GM12878 (cell line): ENCODE measurements around the gene CEP135. TPM values are rescaled to one million over a fixed set of nuclear protein-coding genes. Genes with fewer than 3 reads are reported as not detected.

Experiments
- ATAC-seq: fragments of 200-7000 bp; cut with Tn5 transposase; 3 replicates; pipeline ENCODE4 v1.9.1; 2020; ENCODE audit warnings: mild to moderate bottlenecking, moderate library complexity
- BruUV-seq: library from RNA; stranded (reverse); fragments of 400-500 nt; replicated peaks from 2 replicates; lab custom pipeline; 2021; lab: Mats Ljungman, UMichigan
- CTCF ChIA-PET: fragments of 300-600 bp; sonication (Branson Sonifier 250); formaldehyde crosslinking; extraction: SDS; loops from one replicate; lab custom pipeline; 2021; ENCODE audit warnings: inconsistent platforms; lab: Yijun Ruan, JAX
- POLR2A ChIA-PET: fragments of 350-600 bp; formaldehyde crosslinking; extraction: SDS; loops from one replicate; lab custom pipeline; 2021; ENCODE audit warnings: inconsistent platforms; lab: Charles Lee
- RAD21 ChIA-PET: fragments of 300-600 bp; sonication (Branson Sonifier 250); formaldehyde crosslinking; loops from one replicate; lab custom pipeline; 2023; ENCODE audit warnings: antibody characterized with exemption; ENCODE audit not compliant: unreplicated experiment; lab: Charles Lee
- SMC1A ChIA-PET: fragments of 300-600 bp; sonication (Branson Sonifier 250); formaldehyde crosslinking; loops from one replicate; lab custom pipeline; 2023; ENCODE audit not compliant: unreplicated experiment, uncharacterized antibody; lab: Charles Lee
- DNase-seq: peaks from one replicate; pipeline ENCODE4 v3.0.0-alpha.2; 2011; ENCODE audit warnings: low read depth, low spot score
- FAIRE-seq: peaks from 3 replicates; lab custom pipeline; 2011; peaks lifted over from hg19 to GRCh38; lab: Jason Lieb, UNC
- H2AFZ ChIP-seq: 2 replicates; pipeline ENCODE4 v1.6.0; 2011; ENCODE audit warnings: low read depth, low read length, control low read depth; ENCODE audit not compliant: control insufficient read depth
- H3K27ac ChIP-seq: 2 replicates; pipeline ENCODE4 v1.5.1; 2011; ENCODE audit warnings: control low read depth; ENCODE audit not compliant: control insufficient read depth, insufficient read depth
- H3K27me3 ChIP-seq, 2 experiments: replicated peaks in 1 of 2; 2 replicates each; pipeline versions ENCODE4 v1.6.0 to v1.6.1; 2011; ENCODE audit warnings: low read length in 1 of 2; ENCODE audit not compliant: control insufficient read depth in 2 of 2, insufficient read depth in 2 of 2
- H3K36me3 ChIP-seq, 2 experiments: 2 replicates each; pipeline ENCODE4 v1.5.1; 2011; ENCODE audit warnings: low read length in 1 of 2; ENCODE audit not compliant: control insufficient read depth in 2 of 2, insufficient read depth in 2 of 2
- H3K4me1 ChIP-seq: 2 replicates; pipeline ENCODE4 v1.6.1; 2011; ENCODE audit warnings: mild to moderate bottlenecking, low read length, moderate library complexity, mixed read lengths; ENCODE audit not compliant: control insufficient read depth, insufficient read depth
- H3K4me2 ChIP-seq: 2 replicates; pipeline ENCODE4 v1.6.0; 2011; ENCODE audit warnings: control low read depth; ENCODE audit not compliant: control insufficient read depth, insufficient read depth
- H3K4me3 ChIP-seq: fragments of 200-600 bp; sonication (generic); 2 replicates; pipeline ENCODE4 v1.5.1; 2016
- H3K79me2 ChIP-seq: 2 replicates; pipeline ENCODE4 v1.6.0; 2011; ENCODE audit warnings: low read length; ENCODE audit not compliant: control insufficient read depth, insufficient read depth
- H3K9ac ChIP-seq: 2 replicates; pipeline ENCODE4 v1.8.0; 2011; ENCODE audit warnings: low read length, control low read depth, mixed read lengths; ENCODE audit not compliant: control insufficient read depth, insufficient read depth
- H3K9me3 ChIP-seq: replicated peaks from 3 replicates; pipeline ENCODE4 v1.5.1; 2011; ENCODE audit warnings: mild to moderate bottlenecking, low read length; ENCODE audit not compliant: control insufficient read depth, insufficient read depth
- H4K20me1 ChIP-seq: 2 replicates; pipeline ENCODE4 v1.6.0; 2011; ENCODE audit not compliant: control insufficient read depth, insufficient read depth
- ATF7 ChIP-seq: fragments of 450-650 bp; IDR thresholded peaks from 2 replicates; pipeline ENCODE4 v1.6.1; 2016; ENCODE audit warnings: low read depth, mild to moderate bottlenecking
- BCL3 ChIP-seq: IDR thresholded peaks from 2 replicates; pipeline ENCODE4 v1.6.1; 2011; ENCODE audit warnings: borderline replicate concordance, low read depth, mild to moderate bottlenecking, moderate library complexity, low read length; ENCODE audit not compliant: insufficient read depth, poor library complexity, severe bottlenecking
- FOS ChIP-seq: IDR thresholded peaks from 3 replicates; pipeline ENCODE4 v1.6.1; 2011; ENCODE audit warnings: borderline replicate concordance; ENCODE audit not compliant: insufficient read length; ENCODE audit errors: extremely low read depth
- GABPA ChIP-seq: IDR thresholded peaks from 2 replicates; pipeline ENCODE4 v1.6.1; 2014; ENCODE audit warnings: antibody characterized with exemption, low read depth, mild to moderate bottlenecking, inconsistent platforms
- GATAD2B ChIP-seq: fragments of 450-650 bp; conservative IDR thresholded peaks from 2 replicates; pipeline ENCODE4 v1.6.1; 2017; ENCODE audit warnings: low read depth, mild to moderate bottlenecking, moderate library complexity
- KDM1A ChIP-seq: fragments of 200-600 bp; sonication (generic); IDR thresholded peaks from 2 replicates; pipeline ENCODE4 v1.6.1; 2016; ENCODE audit warnings: borderline replicate concordance
- LARP7 ChIP-seq: fragments of 450-650 bp; IDR thresholded peaks from 2 replicates; pipeline ENCODE4 v1.6.1; 2017; ENCODE audit warnings: mild to moderate bottlenecking
- MYC ChIP-seq: IDR thresholded peaks from 2 replicates; pipeline ENCODE4 v1.6.1; 2011; ENCODE audit warnings: mild to moderate bottlenecking, low read length, moderate library complexity, inconsistent platforms; ENCODE audit not compliant: insufficient read depth, insufficient replicate concordance, insufficient read length, severe bottlenecking
- NR2C2 ChIP-seq: IDR thresholded peaks from 2 replicates; pipeline ENCODE4 v1.6.1; 2011; ENCODE audit warnings: borderline replicate concordance, low read depth; ENCODE audit not compliant: control insufficient read depth, insufficient read length
- PKNOX1 ChIP-seq: fragments of 450-650 bp; IDR thresholded peaks from 2 replicates; pipeline ENCODE4 v1.6.1; 2016; ENCODE audit warnings: mild to moderate bottlenecking
- PML ChIP-seq: IDR thresholded peaks from 2 replicates; pipeline ENCODE4 v1.6.1; 2012; ENCODE audit warnings: low read length, inconsistent platforms
- PRDM15 ChIP-seq: fragments of 450-650 bp; formaldehyde crosslinking; IDR thresholded peaks from 2 replicates; pipeline ENCODE4 v1.4.0; 2020; ENCODE audit warnings: mild to moderate bottlenecking, moderate library complexity
- SKIL ChIP-seq: fragments of 450-650 bp; IDR thresholded peaks from 2 replicates; pipeline ENCODE4 v1.6.1; 2017; ENCODE audit warnings: mild to moderate bottlenecking, low read depth, inconsistent platforms; ENCODE audit not compliant: poor library complexity, severe bottlenecking
- SPI1 ChIP-seq: IDR thresholded peaks from 2 replicates; pipeline ENCODE4 v1.6.1; 2011; ENCODE audit warnings: low read depth, mild to moderate bottlenecking, low read length, moderate library complexity, borderline replicate concordance; ENCODE audit not compliant: insufficient read depth
- SREBF1 ChIP-seq: IDR thresholded peaks from 2 replicates; pipeline ENCODE4 v1.6.1; 2012; ENCODE audit warnings: mild to moderate bottlenecking, low read length
- STAT1 ChIP-seq: fragments of 450-650 bp; conservative IDR thresholded peaks from 2 replicates; pipeline ENCODE4 v1.6.1; 2014; ENCODE audit warnings: antibody characterized with exemption, mild to moderate bottlenecking
- YY1 ChIP-seq: IDR thresholded peaks from 2 replicates; pipeline ENCODE4 v1.6.1; 2011; ENCODE audit warnings: low read depth, mild to moderate bottlenecking, low read length
- WGBS: methylation state at CpG from one replicate; pipeline ENCODE4 v1.1.6; 2016; ENCODE audit warnings: low lambda C conversion rate; ENCODE audit not compliant: insufficient replicate concordance, insufficient coverage; ENCODE audit errors: missing lambda C conversion rate; 5-methylcytosine and 5-hydroxymethylcytosine counted together
- in situ Hi-C: fragments of 300-500 bp; cut with MboI; formaldehyde crosslinking; loops from 9 replicates; pipeline ENCODE4 v1.14.3; 2018; ENCODE audit warnings: mixed read lengths
- intact Hi-C: fragments of 100-400 bp; cut with micrococcal nuclease; formaldehyde crosslinking; loops from one replicate; pipeline ENCODE4 v1.14.2; 2022; ENCODE audit not compliant: unreplicated experiment
- polyA plus RNA-seq, 11 experiments: library from polyadenylated mRNA; depleted of rRNA in 4 of 11; unstranded in 6 of 11; stranded (reverse) in 5 of 11; fragments of >200 nt; fragmentation: Nextera tagmentation in 4 of 11; fragmentation: Illumina TruSeq in 1 of 11; extraction: Ambion mirVana in 4 of 11; extraction: Trizol in 1 of 11; gene quantifications; 1 replicate in 1 of 11; 2 replicates in 10 of 11; pipeline versions ENCODE4 v1.2.1 to v1.2.3, GENCODE V29; 2011 to 2016; ENCODE audit warnings: inconsistent platforms in 2 of 11, missing spikeins in 2 of 11, low read depth in 1 of 11
- total RNA-seq, 4 experiments: library from RNA; depleted of rRNA in 3 of 4; stranded (reverse); fragments of >200 nt in 3 of 4; fragmentation: Illumina TruSeq in 1 of 4; extraction: Trizol in 1 of 4; gene quantifications; 2 replicates each; pipeline versions ENCODE4 v1.2.1 to v1.2.3, GENCODE V29; 2013 to 2021

Gene CEP135
- total and polyA plus RNA-seq, 10 of the 15 experiments (the other 5 are each of a cell fraction or from before 2014, with no cell fraction given) = 2.9 to 13.6 (median 10.1) TPM

GRCh38 chr4:56042225-56042624 is 93.5 kb downstream of the CEP135 start:
- FAIRE-seq (no peak), ATAC-seq (no peak), DNase-seq (no peak)
- CTCF ChIA-PET = no interaction called here
- Histone ChIP-seq H3K36me3 (no peaks in the 10 kb centered on the region), H3K4me3 (no peak overlapping the region), H2AFZ (no peak overlapping the region), H4K20me1 (no peaks in the 10 kb centered on the region), H3K9ac (no peak overlapping the region), H3K9me3 (no peaks in the 10 kb centered on the region), H3K27ac (no peak overlapping the region), H3K79me2 (no peaks in the 10 kb centered on the region), H3K27me3 (no peaks in the 10 kb centered on the region), H3K4me1 (no peaks in the 10 kb centered on the region), H3K4me2 (no peak overlapping the region)
- intact Hi-C loops = loop anchor here (10.0 kb wide), 1 partner anchor 263 kb away; no protein-coding TSS in a partner anchor
- in situ Hi-C loops = no loop called here
- POLR2A ChIA-PET = no interaction called here
- SMC1A ChIA-PET = no interaction called here
- BruUV-seq = no TSS peak
- RAD21 ChIA-PET = no interaction called here
- WGBS = 28% methylated on average over 1 of the region's 1 CpG
- TF ChIP-seq MYC (no peak), PML (no peak), STAT1 (no peak), GATAD2B (no peak), NR2C2 (no peak), SREBF1 (no peak), GABPA (no peak), KDM1A (no peak), PKNOX1 (no peak), PRDM15 (CRISPR knock-in tag) (no peak), YY1 (no peak), BCL3 (no peak), SPI1 (no peak), ATF7 (no peak), SKIL (no peak), LARP7 (no peak), FOS (no peak)
